IPS-15b (cell line): ENCODE measurements around the gene PCDHB13.
"Not testable (repeated sequence)": the region's sequence is repeated elsewhere in the genome, so short reads cannot be mapped to it uniquely, and the experiment has no call there.

ENCODE experiments used
- H3K27me3 ChIP-seq: one replicate; pipeline ENCODE4 v1.6.1; 2013; ENCODE audit warnings: low read length; ENCODE audit not compliant: control insufficient read depth, insufficient read depth
- H3K36me3 ChIP-seq: one replicate; pipeline ENCODE4 v1.6.1; 2013; ENCODE audit warnings: low read length; ENCODE audit not compliant: control insufficient read depth, insufficient read depth
- H3K4me1 ChIP-seq: one replicate; pipeline ENCODE4 v1.6.1; 2013; ENCODE audit warnings: mild to moderate bottlenecking, low read length; ENCODE audit not compliant: control insufficient read depth, insufficient read depth
- H3K4me3 ChIP-seq: one replicate; pipeline ENCODE4 v1.5.1; 2013; ENCODE audit warnings: low read depth, low read length
- H3K9ac ChIP-seq: one replicate; pipeline ENCODE4 v1.6.1; 2013; ENCODE audit warnings: low read depth, mild to moderate bottlenecking, low read length
- H3K9me3 ChIP-seq: one replicate; pipeline ENCODE4 v1.6.1; 2013; ENCODE audit warnings: mild to moderate bottlenecking, low read length; ENCODE audit not compliant: control insufficient read depth, insufficient read depth

PCDHB13 gene

DNA sequence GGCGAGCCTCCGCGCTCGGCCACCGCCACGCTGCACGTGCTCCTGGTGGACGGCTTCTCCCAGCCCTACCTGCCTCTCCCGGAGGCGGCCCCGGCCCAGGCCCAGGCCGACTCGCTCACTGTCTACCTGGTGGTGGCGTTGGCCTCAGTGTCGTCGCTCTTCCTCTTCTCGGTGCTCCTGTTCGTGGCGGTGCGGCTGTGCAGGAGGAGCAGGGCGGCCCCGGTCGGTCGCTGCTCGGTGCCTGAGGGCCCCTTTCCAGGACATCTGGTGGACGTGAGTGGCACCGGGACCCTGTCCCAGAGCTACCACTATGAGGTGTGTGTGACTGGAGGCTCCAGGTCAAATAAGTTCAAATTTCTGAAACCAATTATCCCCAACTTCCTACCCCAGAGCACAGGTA, 2.9 kb upstream of the PCDHB13 start:
- not testable (repeated sequence) for H3K4me3 ChIP-seq, H3K4me1 ChIP-seq, H3K9me3 ChIP-seq, H3K9ac ChIP-seq, H3K36me3 ChIP-seq, H3K27me3 ChIP-seq

DNA sequence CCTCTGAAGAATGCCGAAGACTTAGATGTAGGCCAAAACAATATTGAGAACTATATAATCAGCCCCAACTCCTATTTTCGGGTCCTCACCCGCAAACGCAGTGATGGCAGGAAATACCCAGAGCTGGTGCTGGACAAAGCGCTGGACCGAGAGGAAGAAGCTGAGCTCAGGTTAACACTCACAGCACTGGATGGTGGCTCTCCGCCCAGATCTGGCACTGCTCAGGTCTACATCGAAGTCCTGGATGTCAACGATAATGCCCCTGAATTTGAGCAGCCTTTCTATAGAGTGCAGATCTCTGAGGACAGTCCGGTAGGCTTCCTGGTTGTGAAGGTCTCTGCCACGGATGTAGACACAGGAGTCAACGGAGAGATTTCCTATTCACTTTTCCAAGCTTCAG, 864 bp downstream of the PCDHB13 start:
- H3K4me3 ChIP-seq, H3K4me1 ChIP-seq, H3K27me3 ChIP-seq, H3K9me3 ChIP-seq, H3K36me3 ChIP-seq, H3K9ac ChIP-seq: not testable (repeated sequence)

DNA sequence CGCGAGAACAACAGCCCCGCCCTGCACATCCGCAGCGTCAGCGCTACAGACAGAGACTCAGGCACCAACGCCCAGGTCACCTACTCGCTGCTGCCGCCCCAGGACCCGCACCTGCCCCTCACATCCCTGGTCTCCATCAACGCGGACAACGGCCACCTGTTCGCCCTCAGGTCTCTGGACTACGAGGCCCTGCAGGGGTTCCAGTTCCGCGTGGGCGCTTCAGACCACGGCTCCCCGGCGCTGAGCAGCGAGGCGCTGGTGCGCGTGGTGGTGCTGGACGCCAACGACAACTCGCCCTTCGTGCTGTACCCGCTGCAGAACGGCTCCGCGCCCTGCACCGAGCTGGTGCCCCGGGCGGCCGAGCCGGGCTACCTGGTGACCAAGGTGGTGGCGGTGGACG, 1.8 kb downstream of the PCDHB13 start:
- H3K4me3 ChIP-seq, H3K27me3 ChIP-seq, H3K9ac ChIP-seq, H3K4me1 ChIP-seq, H3K36me3 ChIP-seq, H3K9me3 ChIP-seq: not testable (repeated sequence)

- H3K4me1 ChIP-seq, H3K36me3 ChIP-seq, H3K27me3 ChIP-seq, H3K9ac ChIP-seq, H3K9me3 ChIP-seq, H3K4me3 ChIP-seq: not testable (repeated sequence)
These were observed 2.3 kb downstream of the PCDHB13 start for GRCh38 chr5:141216035-141216434.

DNA sequence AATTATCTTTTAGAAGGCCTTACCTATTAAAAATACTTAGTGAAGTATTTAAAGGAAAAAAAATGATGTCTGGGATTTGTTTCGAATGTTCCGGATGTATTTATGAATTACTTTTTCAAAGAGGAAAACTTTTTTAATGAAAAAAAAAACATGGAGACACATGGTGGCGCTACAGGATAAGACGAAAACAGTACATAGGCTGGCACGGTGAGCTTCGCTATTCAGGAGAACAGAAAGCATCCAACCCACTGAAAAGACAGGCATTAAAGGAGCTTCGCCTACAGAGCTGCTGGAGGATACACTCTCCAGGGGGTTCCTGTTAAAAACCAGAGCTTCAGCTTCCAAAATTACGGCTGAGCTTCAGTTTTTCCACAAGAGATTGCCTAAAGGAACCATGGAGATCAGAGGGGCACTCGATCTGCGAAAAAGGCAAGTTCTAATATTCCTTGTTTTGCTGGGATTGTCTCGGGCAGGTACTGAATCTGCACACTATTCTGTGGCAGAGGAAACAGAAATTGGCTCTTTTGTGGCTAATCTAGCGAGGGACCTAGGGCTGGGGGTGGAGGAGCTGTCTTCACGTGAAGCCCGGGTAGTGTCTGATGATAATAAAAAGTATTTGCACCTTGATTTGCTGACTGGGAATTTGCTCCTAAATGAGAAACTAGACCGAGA, 9.5 kb downstream of the PCDHB13 start, which contains the start of gene PCDHB14:
TSS of gene PCDHB14 (plus strand) at position 232 of the 672 bp plus-strand sequence. CDS start at position 395, 163 bp downstream.
- Histone ChIP-seq H3K36me3 (no peaks in the 10 kb centered on the region), H3K9me3 (no peaks in the 10 kb centered on the region), H3K27me3 (no peaks in the 10 kb centered on the region), H3K9ac (no peak within 1 kb of the TSS), H3K4me1 (no peaks in the 10 kb centered on the region), H3K4me3 (no peak within 1 kb of the TSS)

GRCh38 chr5:141224844-141225243, 11.1 kb downstream of the PCDHB13 start:
- not testable (repeated sequence) for H3K9me3 ChIP-seq, H3K27me3 ChIP-seq, H3K4me1 ChIP-seq, H3K4me3 ChIP-seq, H3K36me3 ChIP-seq, H3K9ac ChIP-seq

DNA sequence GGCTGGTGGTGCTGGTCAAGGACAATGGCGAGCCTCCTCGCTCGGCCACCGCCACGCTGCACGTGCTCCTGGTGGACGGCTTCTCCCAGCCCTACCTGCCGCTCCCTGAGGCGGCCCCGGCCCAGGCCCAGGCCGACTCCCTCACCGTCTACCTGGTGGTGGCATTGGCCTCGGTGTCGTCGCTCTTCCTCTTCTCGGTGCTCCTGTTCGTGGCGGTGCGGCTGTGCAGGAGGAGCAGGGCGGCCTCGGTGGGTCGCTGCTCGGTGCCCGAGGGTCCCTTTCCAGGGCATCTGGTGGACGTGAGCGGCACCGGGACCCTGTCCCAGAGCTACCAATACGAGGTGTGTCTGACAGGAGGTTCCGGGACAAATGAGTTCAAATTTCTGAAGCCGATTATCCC, 11.7 kb downstream of the PCDHB13 start:
- not testable (repeated sequence) for H3K27me3 ChIP-seq, H3K9me3 ChIP-seq, H3K4me1 ChIP-seq, H3K4me3 ChIP-seq, H3K9ac ChIP-seq, H3K36me3 ChIP-seq

- peaks cover 6% of the 10 kb centered on the region for H3K9me3 ChIP-seq
- H3K4me3 ChIP-seq: no peak overlapping the region
- H3K36me3 ChIP-seq: peaks cover 2% of the 10 kb centered on the region
- H3K9ac ChIP-seq: no peak overlapping the region
- no peaks in the 10 kb centered on the region for H3K27me3 ChIP-seq
- H3K4me1 ChIP-seq: no peaks in the 10 kb centered on the region
These were observed 20.5 kb downstream of the PCDHB13 start for GRCh38 chr5:141234109-141234667.

DNA sequence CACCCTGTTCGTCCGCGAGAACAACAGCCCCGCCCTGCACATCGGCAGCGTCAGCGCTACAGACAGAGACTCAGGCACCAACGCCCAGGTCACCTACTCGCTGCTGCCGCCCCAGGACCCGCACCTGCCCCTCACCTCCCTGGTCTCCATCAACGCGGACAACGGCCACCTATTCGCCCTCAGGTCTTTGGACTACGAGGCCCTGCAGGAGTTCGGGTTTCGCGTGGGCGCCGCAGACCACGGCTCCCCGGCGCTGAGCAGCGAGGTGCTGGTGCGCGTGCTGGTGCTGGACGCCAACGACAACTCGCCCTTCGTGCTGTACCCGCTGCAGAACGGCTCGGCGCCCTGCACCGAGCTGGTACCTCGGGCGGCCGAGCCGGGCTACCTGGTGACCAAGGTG, 22.2 kb downstream of the PCDHB13 start:
- not testable (repeated sequence) for H3K9me3 ChIP-seq, H3K36me3 ChIP-seq, H3K27me3 ChIP-seq, H3K9ac ChIP-seq, H3K4me3 ChIP-seq, H3K4me1 ChIP-seq

- H3K36me3 ChIP-seq: peaks cover 2% of the 10 kb centered on the region
- no peaks in the 10 kb centered on the region for H3K4me1 ChIP-seq
- H3K27me3 ChIP-seq: no peaks in the 10 kb centered on the region
- H3K4me3 ChIP-seq: no peak overlapping the region
- peaks cover 10% of the 10 kb centered on the region for H3K9me3 ChIP-seq
- H3K9ac ChIP-seq: no peak overlapping the region
These were observed 23.0 kb downstream of the PCDHB13 start for GRCh38 chr5:141236516-141237313.

GRCh38 chr5:141241496-141241895, 27.8 kb downstream of the PCDHB13 start:
- Histone ChIP-seq H3K4me1 (no peaks in the 10 kb centered on the region), H3K36me3 (peaks cover 2% of the 10 kb centered on the region), H3K4me3 (no peak overlapping the region), H3K9me3 (peaks cover 4% of the 10 kb centered on the region), H3K27me3 (no peaks in the 10 kb centered on the region), H3K9ac (no peak overlapping the region)

GRCh38 chr5:141245250-141245717, 31.6 kb downstream of the PCDHB13 start, which contains the start of gene PCDHB15:
Gene PCDHB15, plus strand, starts transcription at chr5:141245395. Its CDS starts 184 bp downstream, at chr5:141245579.
- H3K4me3 ChIP-seq: peak within 1 kb of the TSS; percentile 48
- H3K9ac ChIP-seq: peak within 1 kb of the TSS; percentile 49
- no peaks in the 10 kb centered on the region for H3K9me3 ChIP-seq
- H3K36me3 ChIP-seq: no peaks in the 10 kb centered on the region
- no peaks in the 10 kb centered on the region for H3K4me1 ChIP-seq
- H3K27me3 ChIP-seq: no peaks in the 10 kb centered on the region
